Endothelial cell of umbilical vein (primary cell): ENCODE measurements around the gene SH3RF3. TPM values are rescaled to one million over a fixed set of nuclear protein-coding genes. Genes with fewer than 3 reads are reported as not detected.

Experiments
- BruUV-seq: library from RNA; stranded (reverse); fragments of 400-500 nt; replicated peaks from 2 replicates; lab custom pipeline; 2021; lab: Mats Ljungman, UMichigan
- CTCF ChIA-PET: fragments of 300-600, 350-600 bp; sonication (Branson Sonifier 250); formaldehyde crosslinking; loops from one replicate; lab custom pipeline; 2021; ENCODE audit warnings: antibody characterized with exemption, inconsistent platforms; lab: Charles Lee
- POLR2A ChIA-PET: fragments of 300-600, 350-600 bp; sonication (Branson Sonifier 250); formaldehyde crosslinking; loops from one replicate; lab custom pipeline; 2021; ENCODE audit warnings: antibody characterized with exemption, inconsistent platforms; lab: Charles Lee
- DNase-seq: peaks from one replicate; pipeline ENCODE4 v3.0.0-alpha.2; 2011; ENCODE audit warnings: low read depth, low spot score
- FAIRE-seq: peaks from 2 replicates; lab custom pipeline; 2011; peaks lifted over from hg19 to GRCh38; lab: Jason Lieb, UNC
- H2AFZ ChIP-seq: 2 replicates; pipeline ENCODE4 v1.6.0; 2012; ENCODE audit warnings: low read depth, low read length, control low read depth, inconsistent platforms
- H3K27ac ChIP-seq: 2 replicates; pipeline ENCODE4 v1.5.1; 2011; ENCODE audit warnings: low read depth, mild to moderate bottlenecking, control low read depth, low read length, moderate library complexity; ENCODE audit not compliant: insufficient read depth
- H3K27me3 ChIP-seq, 2 experiments: 2 replicates each; pipeline versions ENCODE4 v1.6.0 to v1.6.1; 2011; ENCODE audit warnings: low read length in 2 of 2, mixed read lengths in 1 of 2; ENCODE audit not compliant: control insufficient read depth in 2 of 2, insufficient read depth in 2 of 2
- H3K36me3 ChIP-seq, 2 experiments: 2 replicates in 1 of 2; 3 replicates in 1 of 2; pipeline ENCODE4 v1.5.1; 2011; ENCODE audit warnings: low read length in 2 of 2, mild to moderate bottlenecking in 1 of 2, moderate library complexity in 1 of 2; ENCODE audit not compliant: control insufficient read depth in 2 of 2, insufficient read depth in 2 of 2; ENCODE audit errors: extremely low read depth in 1 of 2
- H3K4me1 ChIP-seq: 3 replicates; pipeline ENCODE4 v1.5.1; 2011; ENCODE audit warnings: mild to moderate bottlenecking, low read length; ENCODE audit not compliant: control insufficient read depth, insufficient read depth; ENCODE audit errors: extremely low read depth
- H3K4me2 ChIP-seq: 2 replicates; pipeline ENCODE4 v1.6.1; 2011; ENCODE audit warnings: low read length, control low read depth, mixed read lengths; ENCODE audit not compliant: insufficient read depth
- H3K4me3 ChIP-seq, 3 experiments: fragments of 200-600 bp in 1 of 3; sonication (generic), shearing (Covaris generic) in 1 of 3; replicated peaks in 1 of 3; 2 replicates each; pipeline ENCODE4 v1.5.1; 2011 to 2016; ENCODE audit warnings: control low read depth in 3 of 3, low read length in 3 of 3, mild to moderate bottlenecking in 2 of 3, inconsistent platforms in 1 of 3, low read depth in 1 of 3, moderate library complexity in 1 of 3; ENCODE audit not compliant: insufficient read depth in 1 of 3
- H3K79me2 ChIP-seq: 2 replicates; pipeline ENCODE4 v1.6.0; 2012; ENCODE audit warnings: low read length, inconsistent platforms; ENCODE audit not compliant: control insufficient read depth, insufficient read depth
- H3K9ac ChIP-seq: replicated peaks from 2 replicates; pipeline ENCODE3; 2011; ENCODE audit warnings: low read length, control low read depth; ENCODE audit not compliant: insufficient read depth; ENCODE audit errors: extremely low read depth
- H3K9me1 ChIP-seq: replicated peaks from 3 replicates; pipeline ENCODE4 v1.6.0; 2011; ENCODE audit warnings: mild to moderate bottlenecking, low read length; ENCODE audit not compliant: control insufficient read depth, insufficient read depth; ENCODE audit errors: extremely low read depth
- H3K9me3 ChIP-seq: replicated peaks from 2 replicates; pipeline ENCODE4 v1.5.1; 2012; ENCODE audit warnings: low read length, inconsistent platforms; ENCODE audit not compliant: control insufficient read depth, insufficient read depth
- H4K20me1 ChIP-seq: replicated peaks from 2 replicates; pipeline ENCODE3; 2011; ENCODE audit warnings: mild to moderate bottlenecking, low read length; ENCODE audit not compliant: control insufficient read depth, insufficient read depth; ENCODE audit errors: extremely low read depth
- CTCF ChIP-seq, 2 donors: IDR thresholded peaks; 1 replicate in 1 of 2; 2 replicates in 1 of 2; pipeline ENCODE4 v1.5.1; 2011; ENCODE audit warnings: low read length in 2 of 2, mild to moderate bottlenecking in 2 of 2, moderate library complexity in 2 of 2, control low read depth in 1 of 2, inconsistent platforms in 1 of 2, low read depth in 1 of 2; ENCODE audit not compliant: insufficient read depth in 1 of 2; ENCODE audit errors: extremely low read depth in 1 of 2
- EZH2 ChIP-seq: IDR thresholded peaks from 2 replicates; pipeline ENCODE4 v1.6.1; 2012; ENCODE audit warnings: borderline replicate concordance, low read depth, mild to moderate bottlenecking, moderate library complexity, low read length, inconsistent platforms; ENCODE audit not compliant: severe bottlenecking
- FOS ChIP-seq: IDR thresholded peaks from 2 replicates; pipeline ENCODE4 v1.6.1; 2011; ENCODE audit warnings: mild to moderate bottlenecking, low read length, moderate library complexity, borderline replicate concordance; ENCODE audit not compliant: insufficient read depth
- GATA2 ChIP-seq: IDR thresholded peaks from 2 replicates; pipeline ENCODE4 v1.7.0; 2011; ENCODE audit warnings: low read depth, mild to moderate bottlenecking, moderate library complexity, mixed read lengths, low read length; ENCODE audit not compliant: insufficient read length, insufficient read depth
- JUN ChIP-seq: IDR thresholded peaks from 2 replicates; pipeline ENCODE4 v1.6.1; 2011; ENCODE audit warnings: borderline replicate concordance, low read depth; ENCODE audit not compliant: insufficient read length, insufficient read depth
- MAX ChIP-seq: IDR thresholded peaks from 2 replicates; pipeline ENCODE4 v1.6.1; 2011; ENCODE audit not compliant: insufficient read depth, insufficient read length
- MYC ChIP-seq: IDR thresholded peaks from one replicate; pipeline ENCODE4 v1.6.1; 2011; ENCODE audit warnings: mild to moderate bottlenecking, low read depth, low read length
- POLR2A ChIP-seq: IDR thresholded peaks from 2 replicates; pipeline ENCODE4 v1.6.1; 2012; ENCODE audit warnings: low read depth, mild to moderate bottlenecking, control low read depth, low read length
- POLR2AphosphoS5 ChIP-seq: IDR thresholded peaks from 2 replicates; pipeline ENCODE4 v1.6.1; 2012; ENCODE audit warnings: low read depth, mild to moderate bottlenecking, control low read depth, low read length, moderate library complexity; ENCODE audit not compliant: insufficient read depth
- dilution Hi-C: fragments of 300-500 bp; cut with MboI; formaldehyde crosslinking; loops from one replicate; pipeline ENCODE4 v1.15.0; 2019; ENCODE audit warnings: low sequenced_read_pairs; ENCODE audit not compliant: extremely low pct_ligation_motif_present
- intact Hi-C: fragments of 100-400 bp; cut with micrococcal nuclease; formaldehyde crosslinking; loops from one replicate; pipeline ENCODE4 v1.10.0; 2022
- polyA plus RNA-seq, 4 experiments: library from polyadenylated mRNA; depleted of rRNA in 3 of 4; stranded (reverse) in 3 of 4; unstranded in 1 of 4; fragments of >200 nt; gene quantifications; 2 replicates each; pipeline versions ENCODE4 v1.2.1 to v1.2.3, GENCODE V29; 2011 to 2012; ENCODE audit warnings: missing spikeins in 1 of 4
- total RNA-seq: library from RNA; stranded (reverse); gene quantifications from 2 replicates; pipeline ENCODE4 v1.2.3, GENCODE V29; 2021

Gene SH3RF3
- total and polyA plus RNA-seq, 2 donors (not counting 3 experiments of a cell fraction or from before 2014, with no cell fraction given): 3.8 to 14.7 TPM

GRCh38 chr2:109256111-109256510, 127.1 kb downstream of the SH3RF3 start:
- H4K20me1 ChIP-seq: no peaks in the 10 kb centered on the region
- intact Hi-C loops: no loop called here
- H3K27ac ChIP-seq: no peak overlapping the region
- H3K4me2 ChIP-seq: no peak overlapping the region
- FAIRE-seq (no peak), DNase-seq (no peak)
- H3K9me1 ChIP-seq: no peaks in the 10 kb centered on the region
- ChIA-PET POLR2A (no interaction called here), CTCF (interaction anchor here (0.5 to 2.7 kb wide), 2 partner anchors 254 to 405 kb away, joined by 4 to 9 read pairs; no protein-coding TSS in a partner anchor)
- no peak overlapping the region for H3K4me3 ChIP-seq
- H3K9ac ChIP-seq: no peak overlapping the region
- no peaks in the 10 kb centered on the region for H3K27me3 ChIP-seq
- TF ChIP-seq JUN (no peak), POLR2AphosphoS5 (no peak), EZH2 (no peak), MAX (no peak), FOS (no peak), POLR2A (no peak), MYC (no peak), CTCF (IDR thresholded peaks at IDR 0.05; ENCODE audit: extremely low read depth in 1 of 2, insufficient read depth in 1 of 2, low read depth in 1 of 2, low read length in 2 of 2) (no peak), GATA2 (no peak)
- H2AFZ ChIP-seq: no peak overlapping the region
- BruUV-seq: no TSS peak
- no peaks in the 10 kb centered on the region for H3K36me3 ChIP-seq
- H3K79me2 ChIP-seq: peaks cover 4% of the 10 kb centered on the region
- dilution Hi-C loops: no loop called here
- no peaks in the 10 kb centered on the region for H3K9me3 ChIP-seq
- peaks cover 5% of the 10 kb centered on the region for H3K4me1 ChIP-seq
